GM12875 (cell line): ENCODE results near the gene NUP214.

ENCODE experiments used
- H3K4me3 ChIP-seq: one replicate; pipeline ENCODE4 v1.5.1; 2011; ENCODE audit warnings: low read depth, low read length, control low read depth
- TF ChIP-seq, protein P1 (sequence below): IDR thresholded peaks from 2 replicates; pipeline ENCODE4 v1.5.1; 2011; ENCODE audit warnings: low read depth, mild to moderate bottlenecking, control low read depth, inconsistent platforms, low read length, moderate library complexity, borderline replicate concordance; ENCODE audit not compliant: insufficient read depth

Gene NUP214

DNA sequence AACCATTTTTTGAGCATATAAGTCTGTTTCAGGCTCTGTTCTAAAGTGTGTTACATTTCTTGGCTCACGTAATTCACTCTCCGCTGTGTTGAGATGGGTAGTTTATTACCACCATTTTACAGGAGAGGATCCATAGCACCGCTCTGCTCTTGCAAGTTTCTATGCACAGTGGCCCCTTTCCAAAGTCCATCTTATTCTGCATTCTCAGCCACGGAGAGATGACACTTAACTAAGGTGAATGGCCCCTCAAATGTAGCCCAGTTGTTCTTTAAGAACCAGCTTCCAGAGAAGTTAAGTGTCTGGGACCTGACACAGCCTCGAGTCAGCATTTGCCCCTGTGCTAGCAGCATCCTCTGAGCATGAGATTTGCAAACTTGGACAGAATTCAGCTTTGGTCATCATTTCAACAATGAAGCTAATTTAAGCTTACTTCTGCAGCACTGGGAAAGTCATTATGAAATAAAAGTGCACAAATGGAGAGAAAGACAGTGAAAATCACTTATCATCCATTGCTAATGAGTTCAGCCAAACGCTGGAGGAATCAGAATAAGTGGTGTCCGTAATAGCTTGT, 89.0 kb downstream of the NUP214 start:
- no peak overlapping the region for H3K4me3 ChIP-seq

DNA sequence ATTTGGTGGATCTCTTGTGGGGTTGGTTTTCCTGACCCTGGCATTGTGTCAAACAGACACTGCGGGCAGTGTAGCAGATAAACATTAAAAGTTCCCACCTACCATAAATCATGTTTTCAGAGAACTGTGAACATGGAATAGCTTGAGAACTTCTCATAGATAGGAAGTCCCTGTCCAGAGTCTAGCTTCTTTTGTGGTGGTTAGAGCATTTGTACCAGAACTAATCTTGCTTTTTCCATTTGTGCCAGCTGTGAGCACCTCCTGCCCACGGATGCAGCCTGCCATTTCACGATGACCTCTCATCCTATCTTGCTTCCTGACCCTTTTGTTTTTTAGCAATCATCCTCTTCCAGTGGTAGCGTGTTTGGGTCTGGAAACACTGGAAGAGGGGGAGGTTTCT, 89.5 kb downstream of the NUP214 start:
- TF ChIP-seq, protein P1, sequence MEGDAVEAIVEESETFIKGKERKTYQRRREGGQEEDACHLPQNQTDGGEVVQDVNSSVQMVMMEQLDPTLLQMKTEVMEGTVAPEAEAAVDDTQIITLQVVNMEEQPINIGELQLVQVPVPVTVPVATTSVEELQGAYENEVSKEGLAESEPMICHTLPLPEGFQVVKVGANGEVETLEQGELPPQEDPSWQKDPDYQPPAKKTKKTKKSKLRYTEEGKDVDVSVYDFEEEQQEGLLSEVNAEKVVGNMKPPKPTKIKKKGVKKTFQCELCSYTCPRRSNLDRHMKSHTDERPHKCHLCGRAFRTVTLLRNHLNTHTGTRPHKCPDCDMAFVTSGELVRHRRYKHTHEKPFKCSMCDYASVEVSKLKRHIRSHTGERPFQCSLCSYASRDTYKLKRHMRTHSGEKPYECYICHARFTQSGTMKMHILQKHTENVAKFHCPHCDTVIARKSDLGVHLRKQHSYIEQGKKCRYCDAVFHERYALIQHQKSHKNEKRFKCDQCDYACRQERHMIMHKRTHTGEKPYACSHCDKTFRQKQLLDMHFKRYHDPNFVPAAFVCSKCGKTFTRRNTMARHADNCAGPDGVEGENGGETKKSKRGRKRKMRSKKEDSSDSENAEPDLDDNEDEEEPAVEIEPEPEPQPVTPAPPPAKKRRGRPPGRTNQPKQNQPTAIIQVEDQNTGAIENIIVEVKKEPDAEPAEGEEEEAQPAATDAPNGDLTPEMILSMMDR, result no peak

More for the DNA sequence above, 89.0 kb downstream of the NUP214 start:
- TF ChIP-seq, protein P1, result no peak

DNA sequence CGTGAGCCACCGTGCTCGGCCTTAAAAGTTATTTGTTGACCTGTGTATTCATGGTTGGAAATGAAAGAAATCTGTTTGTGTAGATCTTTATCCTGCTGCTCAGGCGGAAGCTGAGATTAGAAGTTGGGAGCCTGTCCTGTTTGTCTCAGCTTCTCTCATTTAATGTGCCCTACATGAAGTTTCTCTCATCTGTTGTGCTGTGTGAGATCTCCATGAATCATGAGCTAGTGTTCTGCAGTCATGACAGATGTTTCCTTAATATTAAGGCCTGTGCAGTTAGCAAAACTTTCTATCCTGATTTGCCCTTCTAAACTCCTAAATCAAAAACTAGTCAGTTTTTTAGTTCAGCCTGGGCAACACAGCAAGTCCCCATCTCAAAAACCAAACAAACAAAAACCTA, 91.4 kb downstream of the NUP214 start:
- TF ChIP-seq, protein P1, result no peak
- no peak overlapping the region for H3K4me3 ChIP-seq

More for the DNA sequence above, 89.5 kb downstream of the NUP214 start:
- H3K4me3 ChIP-seq, result no peak overlapping the region

GRCh38 chr9:131217331-131218031, 92.1 kb downstream of the NUP214 start:
- no peak overlapping the region for H3K4me3 ChIP-seq
- TF ChIP-seq, protein P1, result no peak

DNA sequence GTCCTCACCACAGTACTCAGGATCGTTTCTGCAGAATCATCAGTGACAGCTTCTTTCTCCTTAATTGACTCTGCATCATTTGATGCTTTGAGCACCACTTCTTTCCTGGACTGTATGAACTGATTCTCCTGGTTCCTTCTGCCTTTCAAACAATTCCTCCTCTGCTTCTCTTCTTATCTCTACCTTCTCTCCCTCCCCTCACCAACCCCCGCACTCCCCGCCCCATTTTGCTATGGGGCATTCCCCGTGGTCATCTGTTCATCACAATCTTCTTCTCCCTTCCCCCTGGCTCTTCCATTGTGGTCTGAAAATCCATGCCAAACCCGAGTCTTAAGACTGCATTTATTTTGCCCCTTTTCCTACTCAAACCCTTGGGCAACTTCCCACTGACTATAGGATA, 93.0 kb downstream of the NUP214 start:
- TF ChIP-seq, protein P1, result no peak
- H3K4me3 ChIP-seq, result no peak overlapping the region

GRCh38 chr9:131220485-131220884, 95.1 kb downstream of the NUP214 start:
- no peak overlapping the region for H3K4me3 ChIP-seq
- TF ChIP-seq, protein P1, result no peak

DNA sequence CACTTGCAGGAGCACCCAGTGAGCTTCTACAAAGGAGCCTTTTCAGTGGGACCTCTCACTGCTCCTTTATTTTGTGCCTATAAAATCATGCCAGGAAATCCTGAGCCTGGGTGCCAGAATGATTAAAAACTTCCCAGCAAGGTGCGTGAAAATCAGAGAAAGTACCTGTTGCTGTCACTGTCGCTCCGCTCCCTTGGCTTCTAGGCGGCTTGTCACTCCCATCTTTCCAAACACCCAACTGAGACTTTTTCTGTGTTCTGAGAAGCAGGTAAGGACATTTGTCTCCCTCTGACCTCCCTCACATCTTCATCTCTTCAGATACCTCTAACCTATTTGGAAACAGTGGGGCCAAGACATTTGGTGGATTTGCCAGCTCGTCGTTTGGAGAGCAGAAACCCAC, 97.1 kb downstream of the NUP214 start:
- TF ChIP-seq, protein P1, result no peak
- H3K4me3 ChIP-seq, result no peak overlapping the region
